Esophagus muscularis mucosa (tissue), 4 donors: Measurements from ENCODE around the gene ST3GAL3. TPM values are rescaled to one million over a fixed set of nuclear protein-coding genes. Genes with fewer than 3 reads are reported as not detected.

ENCODE experiments used
- DNase-seq: peaks from one replicate; pipeline ENCODE4 v3.0.0-alpha.2; 2017; ENCODE audit errors: extremely low spot score
- H3K27ac ChIP-seq, 4 donors: fragments of 200-600 bp; sonication (generic); replicated peaks in 1 of 4; 1 replicate in 3 of 4; 2 replicates in 1 of 4; pipeline ENCODE4 v1.5.1; 2016 to 2019; ENCODE audit warnings: mild to moderate bottlenecking in 1 of 4
- H3K27me3 ChIP-seq, 4 donors: fragments of 200-600 bp; sonication (generic); one replicate each; pipeline versions ENCODE4 v1.5.1 to v1.6.0; 2016 to 2019
- H3K36me3 ChIP-seq, 4 donors: fragments of 200-600 bp; sonication (generic); one replicate each; pipeline ENCODE4 v1.5.1; 2016 to 2019
- H3K4me1 ChIP-seq, 4 donors: fragments of 200-600 bp; sonication (generic); one replicate each; pipeline ENCODE4 v1.5.1; 2016 to 2019
- H3K4me3 ChIP-seq, 4 donors: fragments of 200-600 bp; sonication (generic); 1 replicate in 2 of 4; 2 replicates in 2 of 4; pipeline ENCODE4 v1.5.1; 2016 to 2019; ENCODE audit warnings: mild to moderate bottlenecking in 4 of 4, moderate library complexity in 1 of 4
- H3K9me3 ChIP-seq, 4 donors: fragments of 200-600 bp; sonication (generic); 1 replicate in 3 of 4; 2 replicates in 1 of 4; pipeline ENCODE4 v1.5.1; 2016 to 2019
- CTCF ChIP-seq, 3 experiments: fragments of 200-600 bp in 2 of 3; fragments of 450-650 bp in 1 of 3; sonication (generic) in 2 of 3; IDR thresholded peaks; one replicate each; pipeline ENCODE4 v1.5.1; 2017 to 2019; ENCODE audit warnings: antibody characterized with exemption in 3 of 3, mild to moderate bottlenecking in 2 of 3, moderate library complexity in 1 of 3
- EP300 ChIP-seq: sonication (generic); formaldehyde crosslinking; IDR thresholded peaks from one replicate; pipeline ENCODE4 v1.6.1; 2017; ENCODE audit warnings: antibody characterized with exemption
- POLR2A ChIP-seq: fragments of 450-650 bp; IDR thresholded peaks from one replicate; pipeline ENCODE4 v1.6.1; 2017; ENCODE audit warnings: antibody characterized with exemption, moderate library complexity, mild to moderate bottlenecking, low read depth
- POLR2AphosphoS5 ChIP-seq, 2 donors: sonication (generic); formaldehyde crosslinking; IDR thresholded peaks; one replicate each; pipeline ENCODE4 v1.6.1; 2017; ENCODE audit warnings: antibody characterized with exemption in 2 of 2
- WGBS: methylation state at CpG from one replicate; pipeline ENCODE4 v1.1.5; 2018; 5-methylcytosine and 5-hydroxymethylcytosine counted together
- intact Hi-C: fragments of 100-400 bp; cut with DNase I; formaldehyde crosslinking; loops from one replicate; pipeline ENCODE4 v1.15.1; 2023
- total RNA-seq, 4 donors: library from RNA; depleted of rRNA; stranded (reverse); fragments of >200 nt; gene quantifications; one replicate each; pipeline versions ENCODE4 v1.1.0 to v1.2.1, GENCODE V29; 2016

The ST3GAL3 gene
- total RNA-seq, 4 donors from 2014 or later, result 23.3 to 37.1 (median 30.1) TPM

DNA sequence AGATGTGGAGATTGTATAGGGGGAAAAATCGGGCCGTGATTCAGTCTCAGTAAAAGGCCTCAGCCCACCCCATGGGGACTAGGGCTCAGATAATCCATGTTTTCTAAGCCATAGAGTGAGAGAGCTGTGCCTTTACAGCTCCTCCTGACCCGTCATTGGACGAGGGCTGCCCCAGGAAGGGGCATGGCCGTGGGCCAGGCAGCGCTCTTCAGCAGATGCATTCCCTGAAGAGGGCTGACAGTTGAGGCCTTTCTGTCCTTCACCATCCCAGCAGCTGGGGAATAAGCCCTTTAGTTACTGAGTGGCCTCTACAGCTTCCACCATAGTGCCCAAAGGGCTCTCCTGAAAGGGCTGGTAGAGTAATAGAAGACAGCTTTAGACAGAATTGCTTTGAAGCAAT is 57.2 kb downstream of the ST3GAL3 start:
- H3K27me3 ChIP-seq, result no peaks in the 10 kb centered on the region
- no peak for DNase-seq
- peaks cover 0 to 25% (median 18%) of the 10 kb centered on the region in 4 donors for H3K4me1 ChIP-seq
- TF ChIP-seq EP300 (no peak), CTCF (IDR thresholded peaks at IDR 0.05) (no peak), POLR2AphosphoS5 (IDR thresholded peaks at IDR 0.05) (no peak), POLR2A (no peak)
- H3K9me3 ChIP-seq, result no peaks in the 10 kb centered on the region
- 91% methylated on average over 6 of the region's 6 CpGs for WGBS
- H3K4me3 ChIP-seq, result no peak overlapping the region
- H3K27ac ChIP-seq, result no peak overlapping the region
- intact Hi-C loops, result loop anchor here (1.0 to 10.0 kb wide), 2 partner anchors 171 to 270 kb away; partner anchors contain the start of gene SLC6A9
- no peaks in the 10 kb centered on the region for H3K36me3 ChIP-seq

DNA sequence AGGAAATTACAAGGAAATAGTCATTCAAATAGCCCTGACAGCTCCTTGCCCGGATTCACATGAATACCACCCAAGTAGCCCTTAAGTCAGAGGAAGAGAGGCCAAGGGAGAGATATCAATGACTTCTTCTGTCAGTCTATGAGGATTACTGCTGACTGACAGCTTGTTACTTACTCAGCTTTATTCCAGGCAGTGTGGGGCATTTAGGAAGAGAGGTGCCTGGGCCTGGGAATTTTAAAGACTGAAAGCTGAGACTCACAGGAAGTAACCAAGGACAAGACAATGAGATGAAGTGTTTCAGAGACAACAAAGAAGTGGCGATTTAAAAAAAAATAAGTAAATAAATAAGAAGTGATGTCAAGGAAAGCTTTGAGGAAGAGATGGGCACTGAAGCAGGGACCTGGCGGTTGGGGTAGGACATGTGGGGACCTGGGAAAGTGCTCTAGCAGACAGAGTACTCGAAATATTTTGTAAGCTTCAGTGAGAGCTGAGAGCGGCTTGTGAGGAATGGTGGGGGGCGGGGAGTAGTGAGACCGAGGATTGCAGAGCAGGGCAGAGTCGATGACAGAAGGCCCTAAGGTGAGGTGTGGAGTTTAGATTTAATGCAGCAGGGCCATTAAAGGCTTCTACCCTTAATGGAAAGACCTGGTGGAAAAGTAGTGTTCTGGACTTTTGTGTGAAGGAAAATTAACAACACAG is 58.9 kb downstream of the ST3GAL3 start:
- DNase-seq, result no peak
- Histone ChIP-seq H3K4me3 (no peak overlapping the region), H3K4me1 (peaks cover 0 to 29% (median 18%) of the 10 kb centered on the region in 4 donors), H3K27me3 (no peaks in the 10 kb centered on the region), H3K36me3 (no peaks in the 10 kb centered on the region), H3K9me3 (no peaks in the 10 kb centered on the region), H3K27ac (no peak overlapping the region)
- no peak for TF ChIP-seq EP300
- no peak for TF ChIP-seq POLR2AphosphoS5 (IDR thresholded peaks at IDR 0.05)
- TF ChIP-seq CTCF (IDR thresholded peaks at IDR 0.05), result no peak
- no peak for TF ChIP-seq POLR2A
- WGBS, result 73% methylated on average over 8 of the region's 8 CpGs
- intact Hi-C loops, result loop anchor here (5.0 to 10.0 kb wide), 2 partner anchors 86 to 269 kb away; partner anchors contain the start of gene SLC6A9

DNA sequence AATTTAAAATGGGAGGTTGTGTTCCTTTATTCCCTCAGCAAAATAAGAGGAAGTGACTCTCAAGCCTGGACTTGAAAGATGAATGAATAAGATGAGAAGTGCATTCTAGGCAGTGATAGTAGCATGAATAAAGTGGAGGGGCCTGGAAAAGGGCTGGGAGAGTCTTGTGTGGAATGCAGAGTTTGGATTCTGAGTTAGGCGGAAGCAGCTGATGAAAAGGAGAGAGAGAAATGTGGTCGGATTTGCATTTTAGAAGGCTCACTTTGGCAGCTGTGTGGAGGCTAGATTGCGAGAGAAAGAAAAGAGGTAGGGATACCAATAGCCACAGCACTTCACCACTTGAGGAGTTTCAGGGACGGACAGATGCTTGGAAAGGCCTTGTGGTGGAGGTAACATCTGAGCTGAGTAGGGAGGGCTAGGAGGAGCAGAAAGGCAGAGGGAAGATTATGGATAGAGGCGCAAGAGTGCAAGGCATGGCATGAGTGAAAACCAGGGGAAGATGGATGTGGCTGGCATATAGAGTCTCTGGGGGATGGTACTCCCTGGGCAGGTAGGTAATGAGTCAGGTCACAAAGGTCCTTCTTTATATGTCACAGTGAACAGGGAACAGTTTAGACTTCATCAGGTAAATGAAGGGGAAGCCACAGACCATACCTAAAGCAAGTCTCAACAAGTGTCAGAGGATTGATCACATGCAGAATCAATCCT is 59.6 kb downstream of the ST3GAL3 start:
- TF ChIP-seq POLR2A (no peak), CTCF (IDR thresholded peaks at IDR 0.05) (no peak), EP300 (no peak), POLR2AphosphoS5 (IDR thresholded peaks at IDR 0.05) (no peak)
- Histone ChIP-seq H3K36me3 (peaks cover 0 to 2% (median 0%) of the 10 kb centered on the region in 4 donors), H3K9me3 (no peaks in the 10 kb centered on the region), H3K4me3 (no peak overlapping the region), H3K4me1 (peaks cover 0 to 29% (median 18%) of the 10 kb centered on the region in 4 donors), H3K27ac (no peak overlapping the region), H3K27me3 (no peaks in the 10 kb centered on the region)
- WGBS, result 88% methylated on average over 5 of the region's 5 CpGs
- DNase-seq, result no peak
- intact Hi-C loops, result loop anchor here (5.0 to 10.0 kb wide), 2 partner anchors 85 to 268 kb away; partner anchors contain the start of gene SLC6A9

DNA sequence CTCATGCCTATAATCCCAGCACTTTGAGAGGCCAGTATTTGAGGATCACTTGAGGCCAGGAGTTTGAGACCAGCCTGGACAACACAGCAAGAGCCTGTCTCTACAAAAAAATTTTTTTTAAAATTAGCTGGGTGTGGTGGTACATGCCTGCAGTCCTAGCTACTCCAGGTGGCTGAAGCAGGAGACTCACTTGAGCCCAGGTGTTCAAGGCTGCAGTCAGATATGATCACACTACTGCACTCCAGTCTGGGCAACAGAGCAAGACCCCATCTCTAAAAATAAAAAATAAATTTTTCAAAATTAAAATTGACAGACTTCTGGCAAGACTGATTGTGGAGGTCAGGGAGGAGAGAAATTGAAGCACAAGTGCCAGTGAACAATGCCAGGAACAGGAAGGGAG is 60.8 kb downstream of the ST3GAL3 start:
- Histone ChIP-seq H3K4me3 (no peak overlapping the region), H3K36me3 (peaks cover 0 to 9% (median 0%) of the 10 kb centered on the region in 4 donors), H3K27me3 (no peaks in the 10 kb centered on the region), H3K9me3 (no peaks in the 10 kb centered on the region), H3K27ac (no peak overlapping the region), H3K4me1 (peaks cover 0 to 19% (median 11%) of the 10 kb centered on the region in 4 donors)
- no peak for DNase-seq
- intact Hi-C loops, result loop anchor here (5.0 to 10.0 kb wide), 2 partner anchors 84 to 267 kb away; partner anchors contain the start of gene SLC6A9
- TF ChIP-seq CTCF (IDR thresholded peaks at IDR 0.05), result no peak
- TF ChIP-seq POLR2AphosphoS5 (IDR thresholded peaks at IDR 0.05), result no peak
- no peak for TF ChIP-seq POLR2A
- TF ChIP-seq EP300, result no peak
